Lower leg skin (tissue), 4 donors: ENCODE results near the gene KIF17. TPM values are rescaled to one million over a fixed set of nuclear protein-coding genes. Genes with fewer than 3 reads are reported as not detected.

Experiments used
- DNase-seq, 2 donors: peaks; one replicate each; pipeline ENCODE4 v3.0.0-alpha.2; 2019; ENCODE audit warnings: low spot score in 2 of 2
- H3K4me3 ChIP-seq: fragments of 200-600 bp; sonication (generic); 2 replicates; pipeline ENCODE4 v1.5.1; 2017; ENCODE audit warnings: mild to moderate bottlenecking, low read depth; ENCODE audit not compliant: poor library complexity, severe bottlenecking
- CTCF ChIP-seq, 3 donors: fragments of 450-650 bp; IDR thresholded peaks; one replicate each; pipeline ENCODE4 v1.5.1; 2016; ENCODE audit warnings: antibody characterized with exemption in 3 of 3, mild to moderate bottlenecking in 3 of 3, moderate library complexity in 2 of 3
- POLR2A ChIP-seq, 2 donors: fragments of 450-650 bp; IDR thresholded peaks; one replicate each; pipeline ENCODE4 v1.6.1; 2016 to 2017; ENCODE audit warnings: antibody characterized with exemption in 2 of 2, mild to moderate bottlenecking in 1 of 2, moderate library complexity in 1 of 2
- WGBS, 2 donors: methylation state at CpG; one replicate each; pipeline ENCODE4 v1.1.5; 2018; 5-methylcytosine and 5-hydroxymethylcytosine counted together
- intact Hi-C: fragments of 100-400 bp; cut with DNase I; formaldehyde crosslinking; loops from one replicate; pipeline ENCODE4 v1.15.0; 2023; ENCODE audit warnings: low total_unique reads
- total RNA-seq, 4 donors: library from RNA; depleted of rRNA; stranded (reverse); fragments of >200 nt; gene quantifications; one replicate each; pipeline ENCODE4 v1.1.0, GENCODE V29; 2016

Gene KIF17
- total RNA-seq, 4 donors from 2014 or later, result 0.30 to 5.7 (median 2.2) TPM

GRCh38 chr1:20732588-20733359 lies 15.0 kb upstream of the KIF17 start, which contains the start of gene SH2D5:
TSS of gene SH2D5 (minus strand) at chr1:20732703. CDS start at chr1:20728044, 4,659 bp downstream.
- intact Hi-C loops, result no loop called here
- WGBS, 2 donors, result 1% methylated on average over 37 to 38 of the region's 38 CpGs
- TF ChIP-seq CTCF (IDR thresholded peaks at IDR 0.05) (no peak), POLR2A (IDR thresholded peaks at IDR 0.05) (no peak)
- peak within 1 kb of the TSS; percentile 25 for H3K4me3 ChIP-seq
- peak; percentile 89 to 96 for DNase-seq

- DNase-seq, result no peak
- no peak for TF ChIP-seq POLR2A (IDR thresholded peaks at IDR 0.05)
- TF ChIP-seq CTCF (IDR thresholded peaks at IDR 0.05), result no peak
- intact Hi-C loops, result no loop called here
- peak overlapping the region; percentile 25 for H3K4me3 ChIP-seq
- WGBS, 2 donors, result 1% methylated on average over 30 to 33 of the region's 55 CpGs
Measured at GRCh38 chr1:20732071-20732587, 14.3 kb upstream of the KIF17 start.

GRCh38 chr1:20731057-20731991 lies 13.5 kb upstream of the KIF17 start:
- peak; percentile 12 to 84 for DNase-seq
- peak overlapping the region; percentile 25 for H3K4me3 ChIP-seq
- intact Hi-C loops, result no loop called here
- no peak for TF ChIP-seq CTCF (IDR thresholded peaks at IDR 0.05)
- TF ChIP-seq POLR2A (IDR thresholded peaks at IDR 0.05), result no peak
- 15 to 20% methylated on average over 35 to 54 of the region's 62 CpGs for WGBS, 2 donors

GRCh38 chr1:20730690-20731056 lies 12.9 kb upstream of the KIF17 start:
- intact Hi-C loops, result no loop called here
- peak in 1 of 2 donors; percentile 84 for DNase-seq
- H3K4me3 ChIP-seq, result no peak overlapping the region
- WGBS, 2 donors, result 52 to 59% methylated on average over 4 of the region's 4 CpGs
- TF ChIP-seq POLR2A (IDR thresholded peaks at IDR 0.05) (no peak), CTCF (IDR thresholded peaks at IDR 0.05) (no peak)

GRCh38 chr1:20729990-20730689 lies 12.3 kb upstream of the KIF17 start:
- TF ChIP-seq POLR2A (IDR thresholded peaks at IDR 0.05) (no peak), CTCF (IDR thresholded peaks at IDR 0.05) (no peak)

More at GRCh38 chr1:20729990-20730689, 12.3 kb upstream of the KIF17 start:
- DNase-seq, result peak in 1 of 2 donors; percentile 71
- 30 to 35% methylated on average over 19 of the region's 19 CpGs for WGBS, 2 donors
- intact Hi-C loops, result no loop called here
- no peak overlapping the region for H3K4me3 ChIP-seq
